Suppressor macrophage treated with lipopolysaccharide for 1 hour (primary cell): Measurements from ENCODE around the gene DHRS12.

ENCODE experiments used
- DNase-seq, 3 donors: peaks; one replicate each; pipeline ENCODE4 v3.0.0-alpha.2; 2020 to 2022

DHRS12 gene

GRCh38 chr13:51781246-51782022, 22.5 kb downstream of the DHRS12 start:
- no peak for DNase-seq

- DNase-seq = no peak
Measured at GRCh38 chr13:51780099-51780498, 23.9 kb downstream of the DHRS12 start.

DNA sequence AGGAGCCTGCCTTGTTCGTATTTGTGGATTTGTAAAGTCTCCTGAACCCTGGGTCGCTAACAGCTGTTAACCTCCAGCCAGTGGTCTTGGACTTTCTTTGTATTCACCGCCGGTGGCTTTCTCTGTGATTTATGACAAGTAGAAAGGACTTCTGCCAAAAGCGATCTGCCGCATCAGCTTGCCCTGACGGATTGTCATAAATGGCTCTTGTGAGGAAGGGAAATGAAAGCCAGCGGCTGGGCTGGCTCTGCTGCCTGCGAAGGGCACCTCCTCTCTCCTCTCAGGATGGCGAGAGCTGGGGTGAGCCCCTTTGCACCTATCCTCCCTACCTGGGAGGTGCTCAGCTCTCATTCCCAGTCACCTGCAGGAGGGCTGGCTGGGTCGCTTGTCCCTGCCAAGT, 25.6 kb downstream of the DHRS12 start:
- peak in 1 of 3 donors; percentile 25 for DNase-seq

DNA sequence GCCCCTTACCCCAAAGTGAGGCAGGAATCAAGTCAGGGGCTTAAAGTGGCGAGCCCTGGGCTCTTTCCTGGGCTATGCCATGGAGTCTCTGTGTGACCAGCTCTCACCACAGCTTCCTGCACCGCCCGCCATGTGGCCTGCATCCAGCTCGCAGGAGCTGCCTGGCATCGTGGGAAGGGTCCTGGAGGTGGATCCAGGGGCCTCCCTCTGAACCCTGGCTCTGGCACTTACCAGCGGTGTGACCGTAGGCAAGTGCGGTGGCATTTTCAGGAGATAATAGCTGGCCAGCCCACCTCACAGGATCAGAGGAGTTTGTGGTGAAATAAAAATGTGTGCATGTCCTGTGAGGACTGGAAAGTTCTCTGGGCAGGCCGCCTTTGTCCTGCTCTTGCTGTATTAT, 26.0 kb downstream of the DHRS12 start:
- DNase-seq = no peak

- DNase-seq = no peak
Measured at GRCh38 chr13:51776179-51776578, 27.8 kb downstream of the DHRS12 start.

GRCh38 chr13:51773515-51773914, 30.4 kb downstream of the DHRS12 start:
- DNase-seq = no peak

- no peak for DNase-seq
Measured at GRCh38 chr13:51772781-51773180, 31.2 kb downstream of the DHRS12 start.

DNA sequence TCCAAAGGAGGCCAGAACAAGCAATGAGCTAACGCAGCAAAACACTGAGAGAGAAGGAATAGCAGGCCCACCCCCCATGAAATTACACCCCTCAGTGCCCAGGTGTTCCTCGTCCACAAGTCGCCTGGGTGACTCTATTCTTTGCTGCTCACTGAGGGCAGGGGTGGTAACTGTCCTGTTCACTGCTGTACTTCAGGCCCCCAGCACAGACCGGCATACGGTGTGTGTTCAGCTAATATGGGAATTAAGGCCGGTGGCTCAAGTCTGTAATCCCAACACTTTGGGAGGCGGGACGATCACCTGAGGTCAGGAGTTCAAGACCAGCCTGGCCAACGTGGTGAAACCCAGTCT, 31.9 kb downstream of the DHRS12 start:
- no peak for DNase-seq

- no peak for DNase-seq
Measured at GRCh38 chr13:51771418-51772104, 32.4 kb downstream of the DHRS12 start.

GRCh38 chr13:51770681-51771417, 33.1 kb downstream of the DHRS12 start:
- DNase-seq = no peak

DNA sequence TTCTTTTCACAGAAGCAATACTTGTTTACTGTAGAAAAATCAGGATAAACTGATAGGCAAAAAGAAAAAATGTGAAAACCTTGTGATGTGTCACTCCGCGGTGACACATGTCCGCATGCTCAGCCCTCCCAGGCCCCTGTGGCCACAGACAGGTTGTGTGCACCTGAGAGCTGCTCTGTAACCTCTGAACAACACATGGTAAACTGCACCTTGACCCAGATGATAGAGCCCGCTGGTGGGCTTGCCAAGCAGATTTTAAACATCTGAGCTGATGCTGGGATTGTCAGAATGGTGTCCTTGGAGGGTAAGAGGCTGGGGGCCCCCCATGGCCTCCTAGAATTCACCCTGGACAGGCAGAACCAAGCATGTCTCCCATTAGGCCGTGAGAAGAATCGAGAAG, 33.8 kb downstream of the DHRS12 start:
- DNase-seq = no peak

- no peak for DNase-seq
Measured at GRCh38 chr13:51769455-51770127, 34.4 kb downstream of the DHRS12 start.

DNA sequence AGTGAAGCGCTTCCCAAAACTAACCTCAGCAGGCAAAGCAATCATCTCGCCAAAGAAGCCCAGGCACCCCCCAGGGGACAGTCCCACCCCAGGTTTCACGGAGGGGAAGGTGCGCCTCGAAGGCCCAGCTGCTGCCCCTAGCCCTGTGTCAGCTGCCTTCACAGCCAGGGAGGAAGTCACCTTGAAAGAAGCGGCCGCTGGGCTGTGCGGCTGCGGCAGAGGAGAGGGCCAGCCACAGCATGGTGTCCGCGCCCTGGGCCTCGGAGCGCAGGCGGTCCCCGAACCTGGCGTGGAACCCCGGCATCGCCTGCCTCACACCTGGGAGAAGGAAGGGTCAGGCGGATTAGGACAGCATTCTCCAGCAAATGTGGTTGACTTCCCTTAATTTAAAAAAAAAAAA, 35.0 kb downstream of the DHRS12 start:
- DNase-seq = no peak

- no peak for DNase-seq
Measured at GRCh38 chr13:51768378-51768921, 35.5 kb downstream of the DHRS12 start.

DNA sequence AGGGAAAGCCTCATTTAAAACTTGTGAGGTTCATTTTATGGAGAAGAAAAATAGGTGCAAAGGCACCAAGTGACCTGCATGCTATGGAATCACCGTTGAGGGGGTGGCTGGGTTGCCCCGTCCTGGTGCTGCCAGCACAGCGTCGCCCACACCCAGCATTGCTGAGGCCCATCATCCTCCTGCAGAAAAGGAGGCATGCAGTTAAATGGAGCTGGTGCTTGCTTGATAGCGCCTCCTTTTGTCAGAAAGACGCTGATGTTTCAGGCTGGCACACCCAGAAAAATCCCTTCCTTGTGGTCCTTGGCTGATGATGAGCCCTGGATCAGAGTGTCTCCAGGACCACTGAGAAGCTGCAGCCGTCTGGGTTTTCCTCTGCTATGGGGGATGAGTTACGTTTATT, 36.9 kb downstream of the DHRS12 start:
- peak in 1 of 3 donors; percentile 10 for DNase-seq

DNA sequence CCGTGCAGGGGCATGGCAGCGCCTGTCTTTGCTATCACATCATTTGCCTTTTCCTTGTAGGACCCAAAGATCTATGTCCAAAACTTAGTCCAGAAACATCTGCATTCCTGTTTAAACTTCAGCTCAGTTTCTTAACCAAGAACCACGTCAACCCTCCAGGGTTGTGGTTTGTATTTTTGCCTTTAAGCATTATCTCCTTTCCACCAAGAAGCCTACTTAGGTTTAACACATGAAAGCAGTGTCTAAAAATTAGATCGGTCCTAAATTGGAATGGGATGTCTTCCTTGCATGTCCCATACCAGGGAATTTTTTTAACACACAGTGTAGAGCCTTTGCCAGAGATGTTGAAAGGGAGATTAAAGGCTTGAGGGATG, 38.8 kb downstream of the DHRS12 start:
- DNase-seq = no peak

DNA sequence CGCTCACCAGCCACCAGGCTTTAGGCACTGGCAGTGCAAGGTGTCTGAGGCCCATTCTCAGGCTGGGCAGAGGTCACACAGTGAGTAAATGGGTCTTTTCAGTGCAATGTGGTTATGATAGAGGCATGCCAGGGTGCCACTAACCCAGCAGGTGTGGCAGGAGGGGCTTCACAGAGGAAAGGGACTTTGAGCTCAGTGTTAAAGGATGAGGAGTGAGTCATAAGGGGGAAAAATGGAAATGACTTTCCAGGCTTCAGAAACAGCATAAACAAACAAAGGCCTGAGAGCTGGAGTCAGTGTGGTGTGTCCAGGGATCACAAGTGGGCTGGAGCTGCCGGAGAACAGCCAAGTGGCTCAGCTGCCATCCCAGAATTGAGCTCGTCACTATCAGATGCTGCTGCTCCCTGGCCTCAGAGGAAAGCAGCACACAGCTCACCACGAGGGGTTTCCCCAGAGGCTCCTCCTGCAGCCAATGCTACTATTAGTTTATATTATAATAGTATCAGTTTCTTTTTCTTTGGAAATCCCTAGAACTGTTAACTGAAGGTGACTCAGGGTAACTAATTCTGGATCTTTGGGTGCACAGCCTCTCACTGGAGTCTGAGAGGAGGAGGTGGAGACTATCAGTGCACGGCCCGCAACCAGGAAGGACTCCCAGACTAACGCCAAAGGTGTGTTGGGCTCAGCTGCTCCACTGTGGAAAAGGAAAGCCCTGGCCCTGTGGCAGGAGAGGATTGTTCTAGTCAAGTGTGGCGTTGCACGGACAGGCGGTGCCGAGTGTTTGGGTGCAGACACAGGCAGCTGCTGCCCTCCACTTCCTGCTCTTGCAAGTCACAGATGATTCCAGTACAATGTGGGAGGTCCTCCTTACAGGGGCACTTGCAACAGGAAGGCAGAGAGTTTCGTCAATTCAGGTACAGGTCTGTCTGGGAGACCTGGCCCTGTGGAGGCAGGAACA, 39.5 kb downstream of the DHRS12 start:
- peak; percentile 46 to 85 (median 67) for DNase-seq

- no peak for DNase-seq
Measured at GRCh38 chr13:51763486-51763885, 40.5 kb downstream of the DHRS12 start.

DNA sequence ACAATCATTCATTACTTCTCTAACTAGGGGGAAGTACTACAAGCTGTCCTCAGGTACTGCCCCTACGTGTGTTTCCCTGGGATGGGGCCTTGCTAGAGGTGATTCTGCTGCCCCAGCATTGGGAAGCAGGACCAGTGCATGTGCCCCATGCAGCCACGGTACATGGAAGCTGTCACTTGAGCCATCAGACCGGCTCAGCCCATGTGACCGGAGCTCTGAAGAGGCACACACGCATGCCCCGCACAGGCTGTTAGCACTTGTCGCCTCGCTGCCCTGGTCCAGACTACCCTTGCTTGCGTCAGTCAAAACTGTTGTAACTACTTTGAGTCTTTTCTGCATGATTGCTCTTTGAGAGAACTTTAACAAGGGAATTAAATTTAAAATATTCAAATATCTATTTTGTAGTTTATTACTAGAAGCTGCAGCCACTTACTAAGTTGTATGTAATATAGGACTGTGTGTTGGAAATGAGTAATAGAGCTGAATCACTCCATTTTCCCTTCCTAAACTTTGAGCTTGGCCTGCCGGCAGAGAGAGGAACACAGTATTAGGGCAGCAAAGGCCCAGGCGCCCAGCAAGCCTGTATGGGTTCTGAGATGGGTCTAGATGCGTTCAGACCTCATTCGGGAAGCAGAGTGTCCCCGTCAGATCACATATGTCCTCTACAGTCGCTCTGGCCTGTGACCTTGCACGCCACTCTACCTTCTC, 42.2 kb downstream of the DHRS12 start:
- peak in 1 of 3 donors; percentile 3 for DNase-seq

DNA sequence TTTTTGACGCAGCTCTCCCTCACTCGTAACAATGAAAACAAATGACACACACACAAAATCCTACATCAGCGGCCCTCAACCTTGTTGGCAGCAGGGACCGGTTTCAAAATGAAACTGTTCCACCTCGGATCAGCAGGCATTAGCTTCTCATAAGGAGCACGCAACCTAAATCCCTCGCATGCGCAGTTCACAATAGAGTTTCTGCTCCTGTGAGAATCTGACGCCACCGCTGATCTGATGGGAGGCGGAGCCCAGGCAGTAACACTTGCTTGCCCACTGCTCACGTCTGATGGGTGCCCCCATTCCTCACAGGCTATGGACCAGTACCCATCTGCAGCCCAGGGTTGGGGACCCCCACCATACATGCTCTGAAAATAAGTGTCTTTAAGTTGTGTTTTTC, 43.4 kb downstream of the DHRS12 start:
- no peak for DNase-seq

GRCh38 chr13:51759240-51759639, 44.7 kb downstream of the DHRS12 start:
- peak in 1 of 3 donors; percentile 6 for DNase-seq
